HepG2 (cell line): Measurements from ENCODE around the gene HELB. TPM values are rescaled to one million over a fixed set of nuclear protein-coding genes. Genes with fewer than 3 reads are reported as not detected.

Experiments used
- ATAC-seq: fragments of 200-7000 bp; cut with Tn5 transposase; 3 replicates; pipeline ENCODE4 v1.9.1; 2020; ENCODE audit warnings: mild to moderate bottlenecking, moderate library complexity
- BruUV-seq: library from RNA; stranded (reverse); fragments of 400-500 nt; replicated peaks from 2 replicates; lab custom pipeline; 2021; lab: Mats Ljungman, UMichigan
- CTCF ChIA-PET: fragments of 300-600 bp; formaldehyde crosslinking; extraction: SDS; loops from one replicate; lab custom pipeline; 2021; ENCODE audit warnings: low total read pairs, inconsistent platforms, low intra/inter-chr PET ratio; lab: Yijun Ruan, JAX
- POLR2A ChIA-PET: fragments of 350-600 bp; sonication (Branson Sonifier 250); formaldehyde crosslinking; loops from one replicate; lab custom pipeline; 2020; ENCODE audit warnings: antibody characterized with exemption, inconsistent platforms; lab: Yijun Ruan, JAX
- DNase-seq: peaks from one replicate; pipeline ENCODE4 v3.0.0-alpha.2; 2015; ENCODE audit warnings: low spot score
- FAIRE-seq: peaks from 3 replicates; lab custom pipeline; 2011; peaks lifted over from hg19 to GRCh38; lab: Jason Lieb, UNC
- H2AFZ ChIP-seq: one replicate; pipeline ENCODE4 v1.6.1; 2011; ENCODE audit warnings: low read length, inconsistent platforms
- H3K27ac ChIP-seq: fragments of 300-600 bp; 3 replicates; pipeline ENCODE4 v1.8.0; 2011; ENCODE audit warnings: mixed run types, mild to moderate bottlenecking, mixed read lengths, low read length, inconsistent platforms; ENCODE audit not compliant: insufficient read depth; ENCODE audit errors: extremely low read length
- H3K27me3 ChIP-seq, 2 experiments: fragments of 200-600 bp in 1 of 2; 2 replicates in 1 of 2; 3 replicates in 1 of 2; pipeline versions ENCODE4 v1.6.0 to v1.8.0; 2011; ENCODE audit warnings: low read length in 2 of 2, mild to moderate bottlenecking in 2 of 2, moderate library complexity in 2 of 2, inconsistent platforms in 1 of 2; ENCODE audit not compliant: insufficient read depth in 2 of 2, control insufficient read depth in 1 of 2
- H3K36me3 ChIP-seq, 2 experiments: fragments of 200-600 bp in 1 of 2; replicated peaks in 1 of 2; 2 replicates in 1 of 2; 3 replicates in 1 of 2; pipeline versions ENCODE4 v1.5.1 to v1.8.0; 2011; ENCODE audit warnings: low read length in 2 of 2, inconsistent platforms in 1 of 2; ENCODE audit not compliant: insufficient read depth in 2 of 2, control insufficient read depth in 1 of 2
- H3K4me1 ChIP-seq: 2 replicates; pipeline ENCODE4 v1.5.1; 2012; ENCODE audit warnings: low read length, inconsistent platforms; ENCODE audit not compliant: insufficient read depth
- H3K4me2 ChIP-seq: 2 replicates; pipeline ENCODE4 v1.6.0; 2011; ENCODE audit warnings: low read depth, low read length, inconsistent platforms
- H3K4me3 ChIP-seq, 3 experiments: fragments of 200-600 bp in 1 of 3; sonication (generic), shearing (Covaris generic) in 1 of 3; replicated peaks in 1 of 3; 2 replicates each; pipeline ENCODE4 v1.5.1; 2011 to 2016; ENCODE audit warnings: low read length in 3 of 3, inconsistent platforms in 2 of 3, low read depth in 2 of 3, mild to moderate bottlenecking in 2 of 3, control low read depth in 1 of 3, mixed read lengths in 1 of 3; ENCODE audit not compliant: insufficient read depth in 1 of 3
- H3K79me2 ChIP-seq: one replicate; pipeline ENCODE4 v1.6.1; 2011; ENCODE audit warnings: low read length, inconsistent platforms; ENCODE audit not compliant: insufficient read depth
- H3K9ac ChIP-seq: 2 replicates; pipeline ENCODE4 v1.6.0; 2011; ENCODE audit warnings: mild to moderate bottlenecking, low read depth, low read length, inconsistent platforms; ENCODE audit not compliant: insufficient read depth
- H3K9me3 ChIP-seq: 2 replicates; pipeline ENCODE4 v1.5.1; 2012; ENCODE audit warnings: mild to moderate bottlenecking, low read length
- H4K20me1 ChIP-seq: 2 replicates; pipeline ENCODE4 v1.6.0; 2011; ENCODE audit warnings: inconsistent platforms, mild to moderate bottlenecking, low read length, moderate library complexity; ENCODE audit not compliant: insufficient read depth
- CCDC6 ChIP-seq: sonication (generic); formaldehyde crosslinking; IDR thresholded peaks from 2 replicates; pipeline ENCODE4 v1.8.1; 2022; ENCODE audit warnings: mild to moderate bottlenecking, missing genetic modification reagents, moderate library complexity
- CENPT ChIP-seq: sonication (generic); formaldehyde crosslinking; IDR thresholded peaks from 2 replicates; pipeline ENCODE4 v1.8.0; 2022; ENCODE audit warnings: low read depth, mild to moderate bottlenecking, moderate library complexity, missing genetic modification reagents
- FOXA3 ChIP-seq: IDR thresholded peaks from 2 replicates; pipeline ENCODE4 v1.6.1; 2016; ENCODE audit warnings: missing genetic modification reagents, missing compliant biosample characterization
- GATA4 ChIP-seq: sonication (generic); IDR thresholded peaks from 2 replicates; pipeline ENCODE4 v1.6.1; 2016; ENCODE audit warnings: antibody characterized with exemption, low read depth, borderline replicate concordance
- MAFF ChIP-seq: IDR thresholded peaks from 2 replicates; pipeline ENCODE4 v1.6.1; 2011; ENCODE audit warnings: low read depth, low read length, improper control_type of control experiment
- MAFK ChIP-seq, 2 experiments: IDR thresholded peaks in 1 of 2; conservative IDR thresholded peaks in 1 of 2; 2 replicates each; pipeline ENCODE4 v1.6.1; 2011; ENCODE audit warnings: improper control_type of control experiment in 2 of 2, low read length in 2 of 2
- MED13 ChIP-seq: sonication (generic); formaldehyde crosslinking; IDR thresholded peaks from 2 replicates; pipeline ENCODE4 v1.5.0; 2020; ENCODE audit warnings: missing genetic modification reagents
- NFE2L2 ChIP-seq: fragments of 150-350 bp; IDR thresholded peaks from 2 replicates; pipeline ENCODE4 v1.6.1; 2014; ENCODE audit warnings: low read length
- NR2C2 ChIP-seq: sonication (generic); formaldehyde crosslinking; IDR thresholded peaks from 2 replicates; pipeline ENCODE4 v1.4.0; 2020; ENCODE audit warnings: missing genetic modification reagents, mild to moderate bottlenecking, moderate library complexity, borderline replicate concordance
- PCBP2 ChIP-seq: fragments of 200-400 bp; formaldehyde crosslinking; optimal IDR thresholded peaks from 2 replicates; pipeline ENCODE3; 2018; ENCODE audit warnings: low read length, low read depth; ENCODE audit not compliant: poor library complexity, severe bottlenecking
- SNAPC2 ChIP-seq: sonication (generic); formaldehyde crosslinking; IDR thresholded peaks from 2 replicates; pipeline ENCODE4 v1.8.1; 2022; ENCODE audit warnings: mild to moderate bottlenecking, missing genetic modification reagents
- SNRNP70 ChIP-seq: fragments of 200-400 bp; formaldehyde crosslinking; IDR thresholded peaks from 2 replicates; pipeline ENCODE4 v1.6.1; 2017; ENCODE audit warnings: mild to moderate bottlenecking, low read depth, low read length, moderate library complexity
- TBX3 ChIP-seq: fragments of 450-650 bp; IDR thresholded peaks from 2 replicates; pipeline ENCODE4 v1.6.1; 2017; ENCODE audit warnings: antibody characterized with exemption, mild to moderate bottlenecking, inconsistent platforms, borderline replicate concordance
- ZBTB7A ChIP-seq: sonication (generic); formaldehyde crosslinking; IDR thresholded peaks from 2 replicates; pipeline ENCODE4 v1.8.0; 2022; ENCODE audit warnings: mild to moderate bottlenecking, missing genetic modification reagents
- ZNF333 ChIP-seq: sonication (generic); formaldehyde crosslinking; IDR thresholded peaks from 2 replicates; pipeline ENCODE4 v1.4.0; 2020; ENCODE audit warnings: mild to moderate bottlenecking, missing genetic modification reagents, borderline replicate concordance
- ZNF33A ChIP-seq: sonication (generic); formaldehyde crosslinking; IDR thresholded peaks from 2 replicates; pipeline ENCODE4 v1.5.1; 2020; ENCODE audit warnings: missing genetic modification reagents, mild to moderate bottlenecking, moderate library complexity, borderline replicate concordance
- ZNF772 ChIP-seq: sonication (generic); formaldehyde crosslinking; IDR thresholded peaks from 2 replicates; pipeline ENCODE4 v1.5.0; 2020; ENCODE audit warnings: mild to moderate bottlenecking, missing genetic modification reagents
- ZNF850 ChIP-seq: sonication (generic); formaldehyde crosslinking; conservative IDR thresholded peaks from 2 replicates; pipeline ENCODE4 v1.9.0; 2021; ENCODE audit warnings: mild to moderate bottlenecking, missing genetic modification reagents
- WGBS: methylation state at CpG from one replicate; pipeline ENCODE4 v1.1.6; 2017; ENCODE audit warnings: low lambda C conversion rate; 5-methylcytosine and 5-hydroxymethylcytosine counted together
- in situ Hi-C: cut with HindIII; loops from 2 replicates; pipeline ENCODE4 v1.10.0; 2017; ENCODE audit warnings: low pct_unique_long_range_greater_than_20kb; ENCODE audit not compliant: extremely low pct_ligation_motif_present
- intact Hi-C: fragments of 100-400 bp; cut with micrococcal nuclease; formaldehyde crosslinking; loops from one replicate; pipeline ENCODE4 v1.10.0; 2022; ENCODE audit not compliant: unreplicated experiment
- polyA plus RNA-seq, 8 experiments: library from polyadenylated mRNA; depleted of rRNA in 3 of 8; stranded (reverse) in 7 of 8; unstranded in 1 of 8; fragments of >200 nt; fragmentation: Illumina TruSeq in 4 of 8; extraction: Trizol in 4 of 8; gene quantifications; 2 replicates each; pipeline versions ENCODE4 v1.2.1 to v1.2.3, GENCODE V29; 2011 to 2016; ENCODE audit warnings: low read depth in 4 of 8, missing spikeins in 1 of 8, mixed read lengths in 1 of 8; ENCODE audit not compliant: insufficient read depth in 1 of 8
- total RNA-seq, 5 experiments: library from RNA; depleted of rRNA; stranded (reverse); fragments of >200 nt; fragmentation: Illumina TruSeq; extraction: Trizol; gene quantifications; 2 replicates each; pipeline ENCODE4 v1.2.3, GENCODE V29; 2016; ENCODE audit warnings: low read depth in 1 of 5
- TF ChIP-seq, protein P1 (sequence below): sonication (generic); formaldehyde crosslinking; IDR thresholded peaks from 2 replicates; pipeline ENCODE4 v1.4.0; 2020; ENCODE audit warnings: mild to moderate bottlenecking, missing genetic modification reagents, borderline replicate concordance

HELB gene
- total and polyA plus RNA-seq, 2 of the 13 experiments (the other 11 are each of a cell fraction or from before 2014, with no cell fraction given): 1.7 to 3.7 TPM

DNA sequence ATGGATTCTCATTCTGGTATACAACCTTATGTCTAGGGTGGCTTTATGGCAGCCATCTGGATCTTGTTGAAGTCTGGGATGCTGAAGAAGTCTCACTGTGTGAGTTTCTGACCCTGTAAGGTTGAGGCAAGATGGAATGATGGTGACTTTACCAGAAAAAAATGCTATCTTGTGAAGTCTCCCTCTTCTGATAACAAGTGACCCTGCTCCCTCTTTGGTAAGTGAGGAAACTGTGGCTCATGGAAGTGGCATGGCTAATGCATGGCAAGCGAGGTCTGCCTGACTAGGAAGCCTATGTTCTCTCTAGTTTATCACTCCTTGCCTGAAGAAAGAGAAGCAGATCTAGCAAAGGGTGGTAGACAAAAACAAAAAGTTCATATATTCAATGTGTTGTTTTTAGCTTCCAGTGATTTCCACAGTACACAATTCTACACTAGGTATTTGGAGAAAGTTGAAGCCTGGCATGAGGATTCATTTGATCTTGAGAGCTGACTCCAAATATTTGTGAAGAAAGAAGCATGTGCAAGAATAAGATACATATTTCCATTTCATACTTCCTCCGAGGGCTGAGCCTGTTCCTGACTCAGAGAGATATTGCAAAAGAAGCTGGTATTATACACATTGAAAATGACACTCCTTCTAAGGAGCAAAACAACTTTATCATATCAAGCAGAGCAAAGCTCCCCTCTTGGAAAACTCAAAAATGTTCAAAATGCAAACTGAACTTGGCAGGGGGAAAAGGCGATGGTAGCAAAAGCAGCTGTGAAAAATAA, 63.6 kb downstream of the HELB start (continued):
- TF ChIP-seq SNRNP70 (no peak), ZNF850 (CRISPR knock-in tag) (no peak)

DNA sequence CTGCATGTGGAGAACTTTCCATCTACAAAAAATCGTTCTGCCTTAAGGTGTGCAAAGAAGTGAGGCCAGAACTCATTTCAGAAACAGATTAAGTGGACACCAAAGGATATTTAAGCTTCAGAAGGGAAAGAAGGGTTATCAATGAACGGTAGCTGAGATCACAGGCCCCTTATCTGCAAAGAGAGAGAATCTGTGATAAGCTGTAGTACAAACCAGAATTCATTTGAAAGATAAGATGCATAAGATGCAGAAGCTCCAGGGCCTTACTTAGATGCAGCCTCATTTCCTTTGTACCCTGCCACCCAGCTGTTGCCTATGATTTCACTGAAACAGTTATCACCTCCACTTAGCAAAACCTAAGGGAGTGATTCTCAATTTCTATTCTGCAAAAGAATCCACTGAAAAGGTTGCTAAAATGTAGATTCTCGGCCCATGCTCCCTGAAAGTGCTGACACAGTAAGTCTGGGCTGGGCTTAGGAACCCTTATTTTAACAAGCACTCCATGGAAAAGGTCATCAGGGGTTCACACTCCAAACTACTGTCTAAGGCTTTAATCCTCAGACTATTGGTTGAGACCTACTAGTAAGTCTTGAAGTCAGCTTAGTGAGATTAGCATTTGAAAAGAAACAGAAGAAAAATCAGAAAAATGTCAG, 64.8 kb downstream of the HELB start:
- H3K36me3 ChIP-seq: no peaks in the 10 kb centered on the region
- H3K9ac ChIP-seq: no peak overlapping the region
- H3K27ac ChIP-seq: no peak overlapping the region
- no TSS peak for BruUV-seq
- H3K4me2 ChIP-seq: no peak overlapping the region
- ChIA-PET CTCF (no interaction called here), POLR2A (no interaction called here)
- no peak overlapping the region for H2AFZ ChIP-seq
- H3K9me3 ChIP-seq: no peaks in the 10 kb centered on the region
- intact Hi-C loops: no loop called here
- ATAC-seq (no peak), DNase-seq (no peak), FAIRE-seq (no peak)
- no peaks in the 10 kb centered on the region for H4K20me1 ChIP-seq
- no peaks in the 10 kb centered on the region for H3K4me1 ChIP-seq
- peaks cover 0 to 10% of the 10 kb centered on the region in 2 experiments; a peak in 1 of 5 replicates for H3K27me3 ChIP-seq
- TF ChIP-seq TBX3 (no peak), MED13 (no peak), ZNF772 (CRISPR knock-in tag) (no peak), MAFK (conservative IDR thresholded peaks at IDR 0.05 in 1 of 2, IDR thresholded peaks at IDR 0.05 in 1 of 2; ENCODE audit: low read length in 2 of 2) (peak; percentile 34 to 68; a peak in 3 of 4 replicates), NR2C2 (CRISPR knock-in tag) (no peak), PCBP2 (no peak), FOXA3 (no peak), ZNF333 (CRISPR knock-in tag) (no peak), SNAPC2 (CRISPR knock-in tag) (no peak), GATA4 (no peak), MAFF (peak; percentile 60), ZNF33A (CRISPR knock-in tag) (no peak), CENPT (no peak), CCDC6 (CRISPR knock-in tag) (no peak), NFE2L2 (no peak), ZBTB7A (no peak)
- TF ChIP-seq, protein P1, sequence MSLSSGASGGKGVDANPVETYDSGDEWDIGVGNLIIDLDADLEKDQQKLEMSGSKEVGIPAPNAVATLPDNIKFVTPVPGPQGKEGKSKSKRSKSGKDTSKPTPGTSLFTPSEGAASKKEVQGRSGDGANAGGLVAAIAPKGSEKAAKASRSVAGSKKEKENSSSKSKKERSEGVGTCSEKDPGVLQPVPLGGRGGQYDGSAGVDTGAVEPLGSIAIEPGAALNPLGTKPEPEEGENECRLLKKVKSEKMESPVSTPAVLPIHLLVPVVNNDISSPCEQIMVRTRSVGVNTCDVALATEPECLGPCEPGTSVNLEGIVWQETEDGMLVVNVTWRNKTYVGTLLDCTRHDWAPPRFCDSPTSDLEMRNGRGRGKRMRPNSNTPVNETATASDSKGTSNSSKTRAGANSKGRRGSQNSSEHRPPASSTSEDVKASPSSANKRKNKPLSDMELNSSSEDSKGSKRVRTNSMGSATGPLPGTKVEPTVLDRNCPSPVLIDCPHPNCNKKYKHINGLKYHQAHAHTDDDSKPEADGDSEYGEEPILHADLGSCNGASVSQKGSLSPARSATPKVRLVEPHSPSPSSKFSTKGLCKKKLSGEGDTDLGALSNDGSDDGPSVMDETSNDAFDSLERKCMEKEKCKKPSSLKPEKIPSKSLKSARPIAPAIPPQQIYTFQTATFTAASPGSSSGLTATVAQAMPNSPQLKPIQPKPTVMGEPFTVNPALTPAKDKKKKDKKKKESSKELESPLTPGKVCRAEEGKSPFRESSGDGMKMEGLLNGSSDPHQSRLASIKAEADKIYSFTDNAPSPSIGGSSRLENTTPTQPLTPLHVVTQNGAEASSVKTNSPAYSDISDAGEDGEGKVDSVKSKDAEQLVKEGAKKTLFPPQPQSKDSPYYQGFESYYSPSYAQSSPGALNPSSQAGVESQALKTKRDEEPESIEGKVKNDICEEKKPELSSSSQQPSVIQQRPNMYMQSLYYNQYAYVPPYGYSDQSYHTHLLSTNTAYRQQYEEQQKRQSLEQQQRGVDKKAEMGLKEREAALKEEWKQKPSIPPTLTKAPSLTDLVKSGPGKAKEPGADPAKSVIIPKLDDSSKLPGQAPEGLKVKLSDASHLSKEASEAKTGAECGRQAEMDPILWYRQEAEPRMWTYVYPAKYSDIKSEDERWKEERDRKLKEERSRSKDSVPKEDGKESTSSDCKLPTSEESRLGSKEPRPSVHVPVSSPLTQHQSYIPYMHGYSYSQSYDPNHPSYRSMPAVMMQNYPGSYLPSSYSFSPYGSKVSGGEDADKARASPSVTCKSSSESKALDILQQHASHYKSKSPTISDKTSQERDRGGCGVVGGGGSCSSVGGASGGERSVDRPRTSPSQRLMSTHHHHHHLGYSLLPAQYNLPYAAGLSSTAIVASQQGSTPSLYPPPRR (CRISPR knock-in tag): no peak
- 2% methylated on average over 3 of the region's 3 CpGs for WGBS
- no peaks in the 10 kb centered on the region for H3K79me2 ChIP-seq
- in situ Hi-C loops: no loop called here
- H3K4me3 ChIP-seq: no peak overlapping the region
